ENCODE data around the gene FOSL1.

FOSL1 gene

DNA sequence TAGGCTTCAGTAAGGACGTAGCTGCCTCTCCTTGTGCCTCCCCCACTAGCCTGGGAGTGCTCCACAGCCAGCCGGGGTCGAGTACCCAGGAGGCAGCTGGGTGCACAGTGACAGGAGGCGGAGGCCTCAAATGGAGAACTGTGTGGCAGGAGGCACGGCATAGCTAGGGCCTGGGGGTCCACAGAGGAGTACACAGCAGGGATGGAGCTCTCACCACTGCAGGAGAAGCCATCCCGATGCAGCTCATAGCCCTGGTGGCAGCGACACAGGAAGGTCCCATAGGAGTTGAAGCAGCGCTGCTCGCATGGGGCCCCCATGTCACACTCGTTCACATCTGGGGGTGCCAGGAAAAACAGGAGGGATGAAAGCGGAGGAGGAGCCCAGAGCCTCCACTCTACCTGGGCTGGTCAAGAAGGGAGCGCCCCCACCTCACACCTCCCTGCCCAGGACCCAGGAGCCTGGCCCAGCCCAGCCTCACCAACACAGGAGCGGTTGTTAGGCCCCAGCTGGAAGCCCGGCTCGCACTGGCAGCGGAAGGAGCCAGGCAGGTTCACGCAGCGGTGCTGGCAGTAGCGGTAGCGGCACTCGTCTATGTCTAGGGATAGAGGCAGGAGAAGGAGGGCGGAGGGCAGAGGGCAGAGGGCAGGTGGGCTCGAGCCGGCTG is 30.4 kb downstream of the FOSL1 start:
- no peak for DNase-seq (ENCODE audit: low spot score)
- in situ Hi-C loops (cut with MboI; ENCODE audit: low sequenced_read_pairs, unreplicated experiment), result no loop called here
- TF ChIP-seq, protein P1, sequence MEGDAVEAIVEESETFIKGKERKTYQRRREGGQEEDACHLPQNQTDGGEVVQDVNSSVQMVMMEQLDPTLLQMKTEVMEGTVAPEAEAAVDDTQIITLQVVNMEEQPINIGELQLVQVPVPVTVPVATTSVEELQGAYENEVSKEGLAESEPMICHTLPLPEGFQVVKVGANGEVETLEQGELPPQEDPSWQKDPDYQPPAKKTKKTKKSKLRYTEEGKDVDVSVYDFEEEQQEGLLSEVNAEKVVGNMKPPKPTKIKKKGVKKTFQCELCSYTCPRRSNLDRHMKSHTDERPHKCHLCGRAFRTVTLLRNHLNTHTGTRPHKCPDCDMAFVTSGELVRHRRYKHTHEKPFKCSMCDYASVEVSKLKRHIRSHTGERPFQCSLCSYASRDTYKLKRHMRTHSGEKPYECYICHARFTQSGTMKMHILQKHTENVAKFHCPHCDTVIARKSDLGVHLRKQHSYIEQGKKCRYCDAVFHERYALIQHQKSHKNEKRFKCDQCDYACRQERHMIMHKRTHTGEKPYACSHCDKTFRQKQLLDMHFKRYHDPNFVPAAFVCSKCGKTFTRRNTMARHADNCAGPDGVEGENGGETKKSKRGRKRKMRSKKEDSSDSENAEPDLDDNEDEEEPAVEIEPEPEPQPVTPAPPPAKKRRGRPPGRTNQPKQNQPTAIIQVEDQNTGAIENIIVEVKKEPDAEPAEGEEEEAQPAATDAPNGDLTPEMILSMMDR (IDR thresholded peaks at IDR 0.05; ENCODE audit: borderline replicate concordance, control extremely low read depth, extremely low read depth, insufficient read depth, missing control alignments), result no peak

DNA sequence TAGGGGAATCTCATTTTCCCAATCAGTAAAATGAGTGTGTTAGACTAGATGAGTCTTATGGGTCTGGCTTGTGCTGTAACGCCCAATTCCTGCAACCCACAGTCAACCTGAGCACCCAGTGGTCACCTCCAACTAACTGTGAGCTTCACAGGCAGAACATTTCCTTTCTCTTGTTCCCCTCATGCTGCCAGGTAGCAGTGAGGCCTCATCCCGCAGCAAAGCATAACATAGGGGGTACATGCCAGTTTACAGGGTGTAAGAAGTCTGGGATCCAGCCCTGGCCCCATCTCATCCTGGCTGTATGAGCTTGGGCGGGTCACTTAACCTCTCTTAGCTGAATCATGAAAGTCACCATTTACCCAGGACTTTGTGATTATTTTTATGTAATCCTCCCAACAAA is 31.3 kb downstream of the FOSL1 start:
- DNase-seq (ENCODE audit: low spot score), result no peak
- TF ChIP-seq, protein P1 (IDR thresholded peaks at IDR 0.05; ENCODE audit: borderline replicate concordance, control extremely low read depth, extremely low read depth, insufficient read depth, missing control alignments), result no peak
- in situ Hi-C loops (cut with MboI; ENCODE audit: low sequenced_read_pairs, unreplicated experiment), result no loop called here

DNA sequence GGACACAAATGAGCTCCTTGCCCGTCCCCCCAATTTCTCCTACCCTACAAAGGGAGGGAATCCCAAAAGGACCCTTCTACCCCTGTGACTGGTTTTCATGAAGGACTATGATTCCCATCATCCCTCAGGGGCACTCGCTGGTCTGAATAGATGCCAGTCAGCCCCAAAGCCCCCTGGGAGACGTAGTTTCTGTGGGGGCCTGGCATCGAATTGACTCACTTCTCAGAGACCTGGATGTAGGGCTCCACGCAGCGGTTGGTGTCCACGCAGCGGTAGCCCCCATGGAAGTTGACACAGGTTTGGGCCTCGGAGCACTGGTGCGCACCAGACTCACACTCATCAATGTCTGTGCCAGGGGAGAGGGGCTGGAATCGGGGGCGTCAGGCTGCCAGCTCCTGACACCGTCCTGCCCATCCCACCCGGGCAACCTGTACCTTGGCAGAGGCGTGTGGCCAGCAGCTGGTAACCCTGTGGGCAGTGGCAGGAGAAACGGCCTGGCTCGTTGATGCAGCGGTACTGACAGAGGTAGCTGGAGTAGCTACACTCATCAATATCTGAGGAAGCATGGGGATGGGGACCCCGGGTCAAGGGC is 32.0 kb downstream of the FOSL1 start:
- no peak for DNase-seq (ENCODE audit: low spot score)
- TF ChIP-seq, protein P1 (IDR thresholded peaks at IDR 0.05; ENCODE audit: borderline replicate concordance, control extremely low read depth, extremely low read depth, insufficient read depth, missing control alignments), result no peak
- in situ Hi-C loops (cut with MboI; ENCODE audit: low sequenced_read_pairs, unreplicated experiment), result no loop called here

DNA sequence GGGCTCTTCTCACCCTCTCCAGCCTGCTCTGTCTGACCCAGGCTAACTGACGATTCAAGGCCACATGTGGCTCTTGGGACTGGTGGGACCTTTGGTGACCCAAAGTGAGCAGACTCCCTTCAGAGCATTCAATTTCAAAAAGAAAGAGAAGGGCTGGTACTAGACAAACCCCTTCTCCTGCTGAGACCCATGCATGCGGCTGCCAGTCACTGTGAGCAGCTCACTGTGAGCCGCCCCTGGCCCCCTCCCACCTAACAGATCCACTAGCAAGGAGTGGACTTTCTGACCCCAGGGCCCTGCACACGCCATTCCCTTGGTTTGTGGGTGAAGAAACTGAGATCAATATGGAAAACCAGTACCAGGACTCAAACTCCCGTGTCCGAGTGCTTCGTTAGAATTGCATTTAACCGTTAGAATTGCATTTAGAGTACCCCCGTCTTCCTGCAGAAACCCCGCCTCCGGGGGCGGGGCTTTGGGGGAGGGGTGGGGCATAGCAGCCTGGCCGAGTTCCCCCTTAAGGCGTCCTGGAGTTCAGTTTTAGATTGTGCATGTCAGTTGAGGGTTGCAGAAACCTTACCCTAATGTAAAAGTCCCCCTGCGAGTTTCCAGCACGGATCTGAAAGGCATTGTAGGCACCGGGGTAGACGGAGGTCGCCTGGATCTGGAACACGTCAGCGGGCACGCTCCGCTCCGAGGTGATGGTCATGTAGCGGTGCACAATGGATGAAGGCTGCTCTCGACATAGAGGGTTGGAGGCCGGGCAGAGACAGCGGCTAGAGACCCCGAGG is 32.7 kb downstream of the FOSL1 start:
- TF ChIP-seq, protein P1 (IDR thresholded peaks at IDR 0.05; ENCODE audit: borderline replicate concordance, control extremely low read depth, extremely low read depth, insufficient read depth, missing control alignments), result no peak
- in situ Hi-C loops (cut with MboI; ENCODE audit: low sequenced_read_pairs, unreplicated experiment), result no loop called here
- no peak for DNase-seq (ENCODE audit: low spot score)

DNA sequence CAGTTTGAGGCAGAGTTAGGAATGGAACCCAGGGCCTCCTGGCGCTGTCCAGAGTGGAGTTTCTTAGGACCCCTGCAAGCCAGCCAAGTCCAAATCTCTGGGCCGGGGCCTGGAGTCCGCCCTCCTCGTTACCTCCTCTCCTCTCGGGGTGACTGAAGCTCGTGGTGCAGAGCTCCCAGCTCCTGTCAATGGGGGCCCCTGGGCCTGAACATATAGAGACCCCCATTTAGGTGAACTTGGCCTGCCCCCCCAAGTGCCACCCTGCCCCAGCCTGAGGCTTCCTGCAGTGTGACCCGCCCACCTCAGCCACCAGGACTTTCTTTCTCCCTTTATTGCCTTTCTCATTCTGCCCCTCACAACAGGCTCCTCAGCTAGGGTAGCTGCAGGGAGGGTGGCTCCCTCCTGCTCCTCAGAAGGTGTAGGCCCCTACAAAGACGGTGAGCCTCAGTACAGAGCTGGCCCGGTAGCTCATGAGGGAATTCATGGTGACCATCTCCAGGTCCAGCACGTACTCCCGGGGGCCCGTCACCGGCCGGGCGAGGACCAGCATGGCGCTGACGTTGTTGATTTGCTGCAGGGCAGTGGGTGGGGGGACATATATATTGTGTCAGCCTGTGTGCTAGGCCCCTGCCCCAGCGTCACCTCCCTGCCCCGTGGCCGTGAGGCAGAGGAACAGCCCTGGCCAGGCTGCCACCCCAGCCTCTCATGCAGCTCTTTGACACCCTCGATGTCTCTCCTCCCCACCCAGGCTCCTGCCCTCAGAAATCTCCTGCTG is 33.5 kb downstream of the FOSL1 start:
- TF ChIP-seq, protein P1 (IDR thresholded peaks at IDR 0.05; ENCODE audit: borderline replicate concordance, control extremely low read depth, extremely low read depth, insufficient read depth, missing control alignments), result no peak
- DNase-seq (ENCODE audit: low spot score), result no peak
- in situ Hi-C loops (cut with MboI; ENCODE audit: low sequenced_read_pairs, unreplicated experiment), result no loop called here

DNA sequence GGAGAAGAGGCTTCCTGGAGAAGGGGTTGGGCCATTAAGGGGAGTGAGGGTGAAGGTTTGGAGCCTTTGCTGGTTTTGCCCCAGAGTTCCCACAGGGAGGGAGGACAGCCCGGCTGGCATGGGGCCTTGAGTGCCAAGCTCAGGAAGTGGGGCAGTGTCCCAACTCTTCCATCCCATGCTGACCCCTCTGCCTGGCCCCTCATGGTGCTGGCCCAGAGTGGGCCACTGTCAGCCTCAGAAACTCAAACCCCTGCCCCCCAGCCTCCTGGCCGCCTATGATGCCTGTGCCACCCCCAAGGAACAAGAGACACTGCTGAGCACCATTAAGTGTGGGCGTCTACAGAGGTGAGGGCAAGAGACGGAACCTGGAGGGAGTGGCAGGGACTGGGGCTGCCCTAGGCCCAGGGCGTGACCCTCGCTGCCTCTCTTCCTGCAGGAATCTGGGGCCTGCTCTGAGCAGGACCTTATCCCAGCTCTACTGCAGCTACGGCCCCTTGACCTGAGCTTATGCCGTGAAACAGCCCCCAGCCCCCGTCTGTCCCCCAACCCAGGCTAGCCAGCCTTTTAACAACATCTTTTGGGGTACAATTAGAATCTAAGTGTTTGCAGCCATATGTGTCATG is 34.5 kb downstream of the FOSL1 start:
- in situ Hi-C loops (cut with MboI; ENCODE audit: low sequenced_read_pairs, unreplicated experiment), result no loop called here

More for the DNA sequence above, 34.5 kb downstream of the FOSL1 start:
- no peak for DNase-seq (ENCODE audit: low spot score)
- TF ChIP-seq, protein P1 (IDR thresholded peaks at IDR 0.05; ENCODE audit: borderline replicate concordance, control extremely low read depth, extremely low read depth, insufficient read depth, missing control alignments), result no peak

All from GM13976 (cell line).